Testis (tissue), 3 donors: Measurements from ENCODE around the gene RNF32. TPM values are rescaled to one million over a fixed set of nuclear protein-coding genes. Genes with fewer than 3 reads are reported as not detected.

Experiments used
- DNase-seq: peaks from one replicate; pipeline ENCODE4 v3.0.0-alpha.2; 2019
- H3K27ac ChIP-seq, 2 donors: fragments of 200-600 bp; sonication (generic); one replicate each; pipeline ENCODE4 v1.5.1; 2019
- H3K27me3 ChIP-seq: fragments of 200-600 bp; sonication (generic); one replicate; pipeline ENCODE4 v1.5.1; 2019
- H3K36me3 ChIP-seq: fragments of 200-600 bp; sonication (generic); one replicate; pipeline ENCODE4 v1.5.1; 2017; ENCODE audit warnings: low read depth; ENCODE audit errors: missing control alignments
- H3K4me1 ChIP-seq: fragments of 200-600 bp; sonication (generic); one replicate; pipeline ENCODE4 v1.5.1; 2019
- H3K4me3 ChIP-seq, 2 donors: fragments of 200-600 bp; sonication (generic); one replicate each; pipeline ENCODE4 v1.5.1; 2017 to 2019
- H3K9me3 ChIP-seq: fragments of 200-600 bp; sonication (generic); one replicate; pipeline ENCODE4 v1.5.1; 2017
- POLR2A ChIP-seq: fragments of 450-650 bp; IDR thresholded peaks from one replicate; pipeline ENCODE4 v1.6.1; 2017; ENCODE audit warnings: antibody characterized with exemption, mild to moderate bottlenecking, moderate library complexity
- WGBS, 2 donors: methylation state at CpG; one replicate each; pipeline ENCODE4 v1.1.5; 2018; 5-methylcytosine and 5-hydroxymethylcytosine counted together
- intact Hi-C: fragments of 100-400 bp; cut with DNase I; formaldehyde crosslinking; loops from one replicate; pipeline ENCODE4 v1.15.1; 2023; ENCODE audit warnings: low total_unique reads
- polyA plus RNA-seq: library from polyadenylated mRNA; stranded (reverse); fragments of 350-450 nt; fragmentation: Illumina TruSeq; extraction: RNeasy Lipid Tissue Mini Kit (QIAGEN cat#74804); gene quantifications from one replicate; pipeline ENCODE4 v1.2.3, GENCODE V29; 2014; ENCODE audit warnings: low read depth, low replicate concordance; ENCODE audit not compliant: insufficient read depth
- total RNA-seq, 2 donors: library from RNA; depleted of rRNA; stranded (reverse); fragments of >200 nt; gene quantifications; one replicate each; pipeline ENCODE4 v1.2.3, GENCODE V29; 2016
- TF ChIP-seq, protein P1 (sequence below), 3 experiments: fragments of 450-650 bp in 2 of 3; fragments of 200-600 bp in 1 of 3; sonication (generic) in 1 of 3; IDR thresholded peaks; one replicate each; pipeline ENCODE4 v1.5.1; 2016 to 2019; ENCODE audit warnings: antibody characterized with exemption in 3 of 3, mild to moderate bottlenecking in 2 of 3, moderate library complexity in 1 of 3

RNF32 gene
- total and polyA plus RNA-seq, 3 donors from 2014 or later, result 45.7 to 159 (median 63.8) TPM

DNA sequence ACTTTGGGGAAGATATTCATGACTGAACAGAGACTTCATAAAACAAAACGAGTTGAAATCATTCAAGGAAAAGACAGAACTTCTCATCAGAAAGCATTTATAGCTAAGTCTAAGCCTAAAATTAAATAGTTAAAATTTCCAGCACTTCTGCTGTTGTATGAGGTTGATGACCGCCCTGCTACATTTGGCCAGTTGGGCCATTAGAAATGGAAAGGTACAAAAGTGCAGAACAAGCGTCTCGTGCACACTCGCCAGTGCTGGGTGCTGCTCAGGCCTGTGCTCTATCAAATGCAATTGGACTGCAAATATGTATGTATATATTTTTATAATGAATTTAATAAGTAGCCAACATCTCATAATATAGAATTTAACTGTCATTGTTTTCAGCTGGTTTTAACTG is 34.4 kb upstream of the RNF32 start:
- WGBS, 2 donors, result 64 to 67% methylated on average over 5 of the region's 5 CpGs
- intact Hi-C loops, result no loop called here
- Histone ChIP-seq H3K9me3 (no peaks in the 10 kb centered on the region), H3K4me3 (no peak overlapping the region), H3K27me3 (no peaks in the 10 kb centered on the region), H3K4me1 (no peaks in the 10 kb centered on the region), H3K36me3 (no peaks in the 10 kb centered on the region), H3K27ac (no peak overlapping the region)
- no peak for DNase-seq
- TF ChIP-seq POLR2A, result no peak
- TF ChIP-seq, protein P1, sequence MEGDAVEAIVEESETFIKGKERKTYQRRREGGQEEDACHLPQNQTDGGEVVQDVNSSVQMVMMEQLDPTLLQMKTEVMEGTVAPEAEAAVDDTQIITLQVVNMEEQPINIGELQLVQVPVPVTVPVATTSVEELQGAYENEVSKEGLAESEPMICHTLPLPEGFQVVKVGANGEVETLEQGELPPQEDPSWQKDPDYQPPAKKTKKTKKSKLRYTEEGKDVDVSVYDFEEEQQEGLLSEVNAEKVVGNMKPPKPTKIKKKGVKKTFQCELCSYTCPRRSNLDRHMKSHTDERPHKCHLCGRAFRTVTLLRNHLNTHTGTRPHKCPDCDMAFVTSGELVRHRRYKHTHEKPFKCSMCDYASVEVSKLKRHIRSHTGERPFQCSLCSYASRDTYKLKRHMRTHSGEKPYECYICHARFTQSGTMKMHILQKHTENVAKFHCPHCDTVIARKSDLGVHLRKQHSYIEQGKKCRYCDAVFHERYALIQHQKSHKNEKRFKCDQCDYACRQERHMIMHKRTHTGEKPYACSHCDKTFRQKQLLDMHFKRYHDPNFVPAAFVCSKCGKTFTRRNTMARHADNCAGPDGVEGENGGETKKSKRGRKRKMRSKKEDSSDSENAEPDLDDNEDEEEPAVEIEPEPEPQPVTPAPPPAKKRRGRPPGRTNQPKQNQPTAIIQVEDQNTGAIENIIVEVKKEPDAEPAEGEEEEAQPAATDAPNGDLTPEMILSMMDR (IDR thresholded peaks at IDR 0.05), result no peak

DNA sequence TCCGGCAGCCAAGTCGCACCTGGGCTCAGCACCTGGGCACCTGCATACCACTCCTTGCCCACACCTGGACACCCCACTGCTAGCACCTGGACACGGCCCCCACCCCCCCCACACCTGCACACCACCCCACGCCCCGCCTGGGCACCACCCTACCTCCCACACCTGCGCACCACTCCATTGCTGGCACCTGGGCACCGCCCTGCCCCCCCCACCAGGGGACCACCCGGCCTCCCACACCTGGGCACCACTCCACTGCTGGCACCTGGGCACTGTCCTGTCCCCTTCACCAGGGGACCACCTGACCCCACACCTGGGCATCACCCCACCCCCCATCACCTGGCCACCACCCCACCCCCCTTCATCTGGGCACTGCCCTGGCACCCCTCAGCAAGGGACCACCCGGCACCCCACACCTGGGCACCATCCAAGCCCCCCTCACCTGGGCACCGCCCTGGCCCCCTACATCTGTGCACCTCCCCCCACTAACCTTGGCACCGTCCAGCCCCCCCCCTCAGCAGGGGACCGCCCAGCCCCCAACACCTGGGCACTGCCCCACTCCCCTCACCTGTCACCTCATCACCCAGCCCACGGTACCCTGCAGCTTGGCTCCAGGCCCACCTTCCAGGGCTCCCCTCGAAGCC is 33.8 kb upstream of the RNF32 start:
- intact Hi-C loops, result no loop called here
- Histone ChIP-seq H3K27ac (no peak overlapping the region), H3K4me1 (no peaks in the 10 kb centered on the region), H3K36me3 (no peaks in the 10 kb centered on the region), H3K9me3 (no peaks in the 10 kb centered on the region), H3K27me3 (no peaks in the 10 kb centered on the region), H3K4me3 (no peak overlapping the region)
- no peak for TF ChIP-seq POLR2A
- TF ChIP-seq, protein P1 (IDR thresholded peaks at IDR 0.05), result no peak
- no peak for DNase-seq
- 66 to 74% methylated on average over 13 of the region's 14 CpGs for WGBS, 2 donors

DNA sequence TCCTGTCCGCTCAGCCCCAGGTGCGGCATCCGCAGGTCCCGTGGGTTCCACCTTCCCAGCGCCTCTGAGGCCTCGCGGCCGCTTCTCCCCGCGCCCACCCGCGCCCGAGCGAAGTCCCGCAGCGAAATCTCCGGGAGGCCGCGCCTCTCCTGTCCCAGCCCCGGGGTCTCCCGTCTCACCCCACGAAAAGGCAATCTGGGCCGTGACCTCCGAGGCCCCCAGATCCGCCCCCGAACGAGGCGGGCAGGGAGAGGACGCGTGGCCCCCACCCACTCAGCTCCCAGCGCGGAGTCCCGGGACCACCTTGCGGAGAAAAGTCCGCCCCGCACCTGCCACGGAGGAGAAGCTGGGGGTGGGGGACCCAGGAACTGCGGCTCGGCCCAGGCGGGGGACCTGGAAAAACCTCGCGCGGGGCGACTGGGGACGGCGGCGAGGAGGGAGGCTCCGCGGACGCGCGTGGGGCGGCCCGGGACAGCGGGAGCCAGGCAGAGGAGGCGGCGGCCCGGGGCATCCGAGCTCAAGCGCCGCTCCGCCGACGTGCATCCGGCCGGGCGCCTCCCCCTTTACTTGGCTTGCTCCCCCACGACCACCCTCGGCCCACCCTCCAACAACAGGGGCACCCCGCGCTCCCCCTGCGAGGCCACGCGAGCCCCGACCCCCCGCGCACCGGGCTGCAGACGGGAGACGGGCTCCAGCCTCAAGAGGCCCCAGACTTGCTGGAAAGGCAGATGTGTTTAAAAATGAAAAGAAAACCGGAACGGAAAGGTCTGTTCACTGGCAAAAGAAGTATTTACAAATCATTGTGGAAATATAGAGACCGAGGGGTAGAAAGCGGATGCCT is 33.0 kb upstream of the RNF32 start:
- no peaks in the 10 kb centered on the region for H3K9me3 ChIP-seq
- no peak for TF ChIP-seq POLR2A
- TF ChIP-seq, protein P1 (IDR thresholded peaks at IDR 0.05), result no peak
- WGBS, 2 donors, result 10 to 13% methylated on average over 32 to 75 of the region's 84 CpGs
- DNase-seq, result no peak
- H3K4me1 ChIP-seq, result no peaks in the 10 kb centered on the region
- H3K36me3 ChIP-seq, result no peaks in the 10 kb centered on the region
- no peak overlapping the region for H3K27ac ChIP-seq
- intact Hi-C loops, result no loop called here
- no peaks in the 10 kb centered on the region for H3K27me3 ChIP-seq
- H3K4me3 ChIP-seq, result peak overlapping the region; percentile 32 to 53

DNA sequence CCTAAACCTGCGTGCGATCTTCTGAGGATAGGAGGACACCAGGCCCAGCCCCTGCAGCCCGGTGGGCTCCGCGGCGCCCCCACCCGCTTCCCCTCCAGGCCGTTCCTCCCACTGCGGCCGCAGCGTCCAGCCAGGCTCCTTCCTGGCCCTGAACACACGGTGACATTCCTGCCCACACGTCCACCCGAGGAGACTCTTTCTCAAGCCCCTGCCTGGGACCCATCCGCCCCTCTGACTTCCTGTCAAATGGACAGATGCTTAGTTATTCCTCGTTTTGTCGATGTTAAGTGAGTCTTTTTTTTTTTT is 32.4 kb upstream of the RNF32 start:
- no peak for DNase-seq
- no peak for TF ChIP-seq POLR2A
- TF ChIP-seq, protein P1 (IDR thresholded peaks at IDR 0.05), result no peak
- Histone ChIP-seq H3K4me1 (no peaks in the 10 kb centered on the region), H3K27ac (no peak overlapping the region), H3K27me3 (no peaks in the 10 kb centered on the region), H3K9me3 (no peaks in the 10 kb centered on the region), H3K36me3 (no peaks in the 10 kb centered on the region), H3K4me3 (peak overlapping the region; percentile 32 to 53)
- WGBS, 2 donors, result 12 to 15% methylated on average over 17 of the region's 17 CpGs
- intact Hi-C loops, result no loop called here
